Measurements from ENCODE around the gene PML.

PML gene

DNA sequence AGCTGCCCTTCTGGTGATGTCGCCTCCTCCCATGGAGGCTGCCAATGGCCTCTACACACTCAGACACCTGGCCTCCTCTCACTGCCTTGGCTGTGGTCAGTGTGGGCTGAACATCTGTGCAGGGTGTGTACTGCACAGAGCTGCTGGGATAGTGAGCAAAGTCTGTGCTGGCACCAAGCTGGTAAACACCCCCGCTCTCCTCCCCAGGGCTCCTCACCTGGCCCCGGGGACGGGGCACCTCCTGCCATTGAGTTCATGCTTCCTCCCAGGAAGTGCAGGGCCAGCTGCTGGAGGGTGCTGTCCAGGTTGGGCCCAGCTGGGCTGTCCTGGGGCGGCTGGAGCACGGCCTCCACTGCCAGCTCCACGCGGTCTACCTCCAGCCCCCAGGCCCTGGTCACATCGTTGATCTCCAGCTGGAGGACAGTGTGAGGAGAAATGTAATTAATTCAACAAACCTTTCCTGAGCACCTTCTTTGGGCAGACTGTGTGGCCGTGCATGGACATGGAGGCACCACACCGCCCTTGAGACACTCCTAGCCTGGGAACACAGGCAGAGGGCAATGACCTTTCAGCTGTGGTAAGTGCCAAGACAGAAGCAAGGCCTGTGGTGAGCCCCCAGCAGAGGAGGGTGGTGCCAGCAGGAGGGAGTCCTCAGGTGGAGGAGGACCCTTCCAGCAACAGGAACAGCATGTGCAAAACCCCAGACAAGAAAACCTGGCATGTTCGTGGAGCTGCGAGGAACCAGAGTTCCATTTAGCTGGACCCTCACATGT, 9.2 kb upstream of the PML start:
- no peak for DNase-seq

DNA sequence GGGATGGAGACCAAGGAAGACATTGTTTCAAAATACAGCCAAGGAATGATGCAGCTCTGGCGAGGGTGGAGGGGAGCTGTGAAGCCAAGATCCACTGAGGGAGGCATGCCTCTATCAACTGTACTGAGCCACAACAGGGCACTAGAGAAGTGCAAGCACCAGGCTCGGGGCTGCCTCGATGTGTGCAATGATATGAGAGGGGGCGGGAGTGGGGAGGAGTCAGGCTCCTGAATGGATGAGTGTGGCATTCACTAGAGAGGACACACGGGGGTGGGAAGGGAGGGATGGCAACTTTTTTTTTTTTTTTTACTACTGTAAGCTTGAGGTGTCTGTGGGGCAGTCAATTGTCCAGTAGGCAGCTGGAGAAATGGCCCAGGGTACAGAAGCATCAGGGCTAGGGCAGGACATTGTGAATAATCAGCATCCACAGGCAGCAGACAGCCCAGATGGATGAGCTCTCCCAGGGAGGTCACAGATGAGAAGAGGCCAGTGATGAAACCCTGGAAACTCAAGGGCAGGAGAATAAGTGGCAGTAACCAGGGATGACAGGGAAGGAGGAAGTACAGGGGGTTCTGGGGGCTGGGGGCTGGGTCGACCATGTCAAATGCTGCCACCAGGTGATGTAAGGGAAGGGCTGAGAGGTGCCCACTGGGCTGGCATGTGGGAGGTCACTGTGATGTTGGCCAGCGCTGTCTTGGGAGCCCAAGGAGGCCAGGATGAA, 8.3 kb upstream of the PML start:
- no peak for DNase-seq

DNA sequence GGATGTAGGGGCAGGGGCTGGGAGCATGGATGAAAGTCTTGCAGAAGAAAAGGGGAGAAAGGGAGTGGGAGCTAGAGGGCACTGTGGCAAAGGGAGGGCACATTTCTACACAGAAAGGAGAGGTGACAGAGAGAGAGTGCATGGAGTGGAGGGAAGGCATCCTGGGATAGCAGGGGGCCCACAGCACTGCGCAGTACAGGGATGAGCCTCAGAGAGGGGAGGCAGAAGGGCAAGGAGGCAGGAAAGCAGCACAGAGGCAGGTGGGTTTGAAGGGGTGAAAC, 7.8 kb upstream of the PML start:
- DNase-seq = no peak

DNA sequence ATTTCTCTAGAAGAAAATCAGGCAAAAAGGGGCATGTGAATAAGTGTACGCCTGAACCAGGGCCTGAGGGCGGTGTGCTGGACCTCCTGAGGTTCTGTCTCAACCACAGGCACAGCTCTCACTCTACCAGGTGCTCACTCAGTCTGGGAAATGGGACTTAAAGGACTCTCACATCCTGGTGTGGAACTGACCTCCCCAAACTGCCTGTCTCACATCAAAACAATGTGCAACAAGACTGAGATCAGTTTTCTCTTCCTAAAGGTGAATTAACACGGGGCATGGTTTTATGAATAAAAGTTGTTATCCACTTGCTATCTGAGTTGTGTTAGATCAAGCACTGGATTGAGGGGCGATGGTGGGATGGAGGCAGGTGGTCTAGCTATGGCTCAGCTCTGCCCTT, 7.3 kb upstream of the PML start:
- DNase-seq = no peak

DNA sequence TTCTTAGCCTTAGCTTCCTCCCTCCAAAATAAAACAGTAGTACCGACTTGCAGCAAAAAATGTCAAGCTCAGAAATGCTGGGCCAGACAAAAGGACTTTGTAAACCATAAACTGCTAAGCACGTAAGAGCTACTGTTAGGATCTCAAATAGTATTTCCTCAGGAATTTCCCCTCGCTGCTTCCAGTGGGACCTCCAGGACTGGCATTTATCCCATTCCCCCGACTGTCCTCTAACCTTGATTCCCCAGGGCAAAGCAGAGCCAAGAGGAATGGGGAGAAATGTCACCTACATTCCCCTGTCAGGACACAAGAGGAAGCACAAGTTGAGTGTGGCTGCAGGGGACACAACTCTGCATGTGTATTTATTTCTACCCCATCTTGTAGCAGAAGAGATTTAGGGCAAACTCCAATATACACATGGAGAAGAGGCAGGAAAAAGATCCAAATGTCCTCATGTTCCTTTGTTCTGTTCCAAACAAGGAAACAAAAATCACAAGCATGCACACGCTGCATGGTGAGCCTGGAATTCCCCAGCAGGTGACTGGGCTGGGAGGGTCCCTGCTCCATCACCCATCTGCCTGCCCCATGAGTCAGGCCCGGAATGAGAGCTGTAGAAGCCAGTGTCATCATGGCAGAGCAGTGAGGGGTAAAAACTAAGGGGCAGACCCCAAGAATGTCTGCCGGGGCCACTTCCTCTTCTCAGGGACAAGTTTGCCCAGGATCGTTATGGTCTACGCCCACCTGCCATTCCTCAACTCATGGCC, 6.7 kb upstream of the PML start:
- DNase-seq = no peak

DNA sequence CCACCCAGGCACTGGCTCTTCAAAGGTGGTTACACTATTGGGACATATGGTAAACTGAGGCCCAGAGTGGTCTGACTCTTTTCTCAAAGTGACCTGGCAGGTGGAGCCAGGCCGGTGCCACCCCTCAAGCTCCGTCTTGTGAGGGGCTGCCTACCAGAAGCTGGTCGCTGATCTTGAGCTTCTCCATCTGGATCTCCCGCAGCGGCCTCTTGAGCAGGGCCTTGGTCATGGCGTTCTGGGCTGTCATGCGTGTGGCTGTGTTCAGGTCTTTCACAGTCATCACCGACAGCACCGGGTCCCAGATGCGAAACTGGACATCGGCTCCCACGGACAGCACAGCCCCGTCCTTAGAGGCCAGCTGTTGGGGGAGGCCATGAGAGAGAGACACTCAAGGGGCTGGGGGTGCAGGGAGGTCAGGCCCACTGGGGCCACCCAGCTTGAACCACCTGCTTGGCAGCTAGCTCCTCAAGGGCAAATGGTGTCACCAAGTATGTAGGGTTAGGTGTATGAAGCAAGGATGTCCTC, 6.0 kb upstream of the PML start:
- no peak for DNase-seq

DNA sequence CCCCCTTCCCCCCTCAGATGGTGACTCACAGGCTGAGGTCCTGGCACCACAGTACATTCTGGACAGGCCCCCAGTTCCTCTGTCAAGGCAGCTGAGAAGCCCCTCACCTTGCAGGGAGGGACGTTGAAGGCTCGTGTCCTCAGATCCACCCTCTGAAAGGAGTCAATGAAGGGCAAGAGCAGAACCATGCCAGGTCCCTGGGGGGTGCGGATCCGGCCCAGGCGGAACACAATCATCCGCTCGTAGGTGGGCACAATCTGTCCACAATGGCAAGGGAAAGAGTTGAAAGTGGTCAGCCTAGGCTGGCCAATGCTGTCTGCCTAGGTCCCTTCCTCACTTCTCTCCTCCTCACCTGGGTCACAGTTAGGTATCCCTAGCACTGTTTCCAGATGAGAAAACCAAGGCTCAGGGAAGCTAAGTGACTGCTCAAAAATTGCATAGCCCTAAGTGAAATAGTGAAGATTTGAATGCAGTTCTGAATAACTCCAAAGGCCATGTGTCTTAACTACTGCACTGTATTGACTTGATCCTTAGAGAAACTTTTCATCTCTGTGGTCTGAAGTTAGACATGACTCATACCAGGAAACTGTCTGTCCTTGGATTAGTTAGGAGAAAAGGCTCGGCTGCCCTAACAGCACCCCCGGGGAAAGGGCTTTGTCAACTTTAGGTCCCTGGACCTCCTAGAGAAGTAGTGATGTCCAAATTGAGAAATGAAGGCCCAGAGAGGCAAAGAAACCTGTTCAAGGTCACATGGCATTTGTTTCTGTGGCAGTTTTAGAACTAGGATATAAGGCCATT, 5.3 kb upstream of the PML start:
- no peak for DNase-seq

DNA sequence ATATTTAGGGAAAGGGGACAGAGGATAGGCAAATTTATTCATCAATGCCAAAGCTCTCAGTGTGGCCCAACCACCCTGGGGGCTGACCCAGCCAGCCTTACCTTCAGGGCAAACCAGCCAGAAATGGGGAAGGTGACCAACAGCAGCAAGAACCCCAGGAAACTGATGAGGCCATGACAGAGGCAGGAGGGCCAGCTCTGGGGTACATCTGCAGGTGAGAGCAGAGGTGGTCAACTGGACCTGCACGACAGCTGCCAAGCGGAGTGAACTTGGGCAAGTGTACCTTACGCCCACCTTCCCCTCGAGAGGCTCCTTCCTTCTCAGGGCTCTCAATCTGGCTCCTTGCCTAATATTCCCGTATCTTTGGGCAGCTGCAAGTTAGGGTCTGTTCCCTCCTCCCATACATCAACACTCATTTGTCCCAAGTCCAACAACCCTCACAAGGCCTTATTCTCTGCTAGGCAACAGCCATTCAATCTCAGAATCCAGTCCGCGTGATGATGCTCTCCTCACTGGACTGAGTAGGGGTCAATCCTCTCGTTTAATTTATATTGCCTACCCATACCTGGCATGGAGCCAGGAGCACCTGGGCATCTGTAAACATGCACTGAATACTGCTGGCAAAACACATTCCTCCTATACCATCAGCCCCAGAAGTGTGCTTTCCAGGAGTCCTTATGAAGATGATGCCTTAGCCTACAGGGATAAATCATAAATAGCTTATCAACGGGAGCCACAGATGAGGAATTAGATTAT, 4.1 kb upstream of the PML start:
- DNase-seq = no peak

DNA sequence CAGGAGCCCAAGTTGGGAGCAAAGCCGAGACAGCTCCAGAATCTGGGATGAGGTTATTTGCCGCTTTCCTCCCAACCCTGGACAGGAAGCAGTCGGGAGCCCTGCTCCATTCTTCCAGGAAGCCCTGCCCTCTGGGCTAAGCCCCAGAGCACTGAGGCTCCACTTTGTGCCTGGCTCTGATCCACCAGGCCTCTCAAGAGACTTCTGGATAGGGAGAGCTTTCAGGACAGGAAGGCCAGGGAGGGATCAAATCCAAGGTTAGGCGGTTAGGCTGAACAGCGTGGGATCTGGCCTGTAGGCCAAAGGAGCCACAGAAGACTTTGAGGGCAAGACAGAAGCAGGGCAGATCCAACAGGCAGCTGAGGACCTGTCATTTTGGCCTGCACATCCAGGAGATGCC, 3.3 kb upstream of the PML start:
- DNase-seq = no peak

DNA sequence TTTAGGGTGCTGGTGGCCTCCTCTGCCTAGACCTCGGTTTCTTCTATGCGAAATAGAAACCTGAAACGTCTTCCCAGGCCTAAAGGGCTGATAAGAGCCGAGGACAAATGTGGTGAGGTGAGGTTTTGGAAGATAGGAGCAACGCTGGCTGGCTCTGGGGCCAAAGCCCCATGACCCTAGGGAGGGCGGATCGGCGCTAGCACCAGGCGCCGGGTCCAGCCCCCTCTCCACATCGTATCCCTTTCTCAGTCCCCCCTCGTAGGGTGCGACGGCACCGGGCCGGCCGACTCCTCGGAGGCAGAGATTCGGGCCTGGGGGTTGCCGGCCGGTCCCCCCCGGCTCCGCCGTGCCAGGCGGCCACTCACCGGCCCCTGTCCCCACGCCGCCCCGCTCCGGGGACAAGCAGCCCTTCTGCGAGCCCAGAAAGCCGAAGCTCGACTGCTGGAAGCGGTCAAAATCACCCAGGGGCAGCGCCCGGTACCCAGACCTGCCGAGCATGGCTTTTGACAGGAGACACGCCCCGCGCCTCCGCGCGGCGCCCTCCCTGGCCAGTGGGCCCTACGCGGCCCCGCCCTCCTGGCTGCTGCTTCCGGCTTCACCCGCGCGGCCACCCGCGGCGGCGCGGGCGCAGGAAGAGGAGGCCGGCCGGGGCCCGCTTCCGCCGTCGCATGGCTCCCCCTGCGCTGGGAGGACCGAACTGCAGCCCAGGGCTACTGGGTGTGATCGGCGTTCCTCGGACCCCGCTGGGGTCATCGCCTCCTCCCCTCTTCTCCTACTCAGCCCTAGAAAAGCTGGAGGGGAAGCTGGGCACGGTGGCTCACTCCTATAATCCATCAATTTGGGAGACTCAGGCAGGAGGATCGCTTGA, 2.6 kb upstream of the PML start, which contains the start of gene STOML1:
TSS of gene STOML1 (minus strand) at position 570 of the 868 bp plus-strand sequence. CDS start at position 498, 72 bp downstream.
- peak; percentile 85 to 97 (median 90) for DNase-seq

DNA sequence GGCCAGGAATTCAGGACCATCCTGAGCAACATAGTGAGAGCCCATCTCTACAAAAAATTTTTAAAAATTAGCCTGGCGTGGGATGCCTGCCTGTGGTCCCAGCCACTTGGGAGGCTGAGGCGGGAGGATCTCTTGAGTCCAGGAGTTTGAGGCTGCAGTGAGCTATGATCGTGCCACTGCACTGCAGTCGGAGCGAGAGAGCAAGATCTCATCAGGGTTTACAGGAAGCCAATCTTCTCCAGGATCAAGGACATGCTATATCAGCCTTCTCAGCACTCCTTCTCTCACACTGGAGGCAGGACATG, 2.0 kb upstream of the PML start:
- peak in 1 of 5 experiments; percentile 30 for DNase-seq

DNA sequence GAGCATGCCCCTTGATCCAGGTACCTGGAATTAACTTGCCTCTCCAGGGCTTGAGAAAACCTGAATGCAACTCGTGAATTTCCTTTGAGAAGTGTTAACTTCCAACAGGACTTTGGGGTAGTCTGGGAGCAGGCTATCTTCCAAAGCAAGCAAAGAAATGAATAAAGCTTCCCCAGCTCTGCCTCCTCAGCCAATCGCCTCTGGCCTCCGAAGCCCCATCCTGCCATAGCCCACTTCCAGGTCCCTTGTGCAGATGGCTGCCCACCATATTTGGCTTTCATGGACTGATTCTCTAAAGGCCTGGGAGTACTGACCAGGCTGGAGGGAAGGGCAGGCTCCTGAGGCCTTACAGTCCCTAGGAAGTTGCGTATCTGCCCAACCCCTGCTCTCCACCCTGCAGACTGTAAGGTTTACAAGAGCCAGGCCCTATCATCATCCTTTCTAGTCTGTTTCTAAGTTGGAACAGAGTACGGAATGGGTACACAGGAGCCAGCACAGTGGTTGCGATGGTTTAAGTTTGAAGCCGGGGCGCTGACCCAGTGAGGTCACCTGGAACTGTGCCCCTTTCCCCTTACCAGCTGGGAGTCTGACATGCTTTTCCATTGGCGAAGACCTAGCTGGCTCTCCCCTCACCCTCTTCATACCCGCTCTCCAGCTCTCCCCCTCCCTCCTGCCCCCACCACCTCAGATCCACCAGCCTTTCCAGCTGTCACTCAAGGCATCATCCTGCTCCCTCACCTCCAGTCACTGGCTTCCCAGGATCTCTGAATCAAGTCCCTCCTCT, 1.1 kb upstream of the PML start:
- no peak for DNase-seq

DNA sequence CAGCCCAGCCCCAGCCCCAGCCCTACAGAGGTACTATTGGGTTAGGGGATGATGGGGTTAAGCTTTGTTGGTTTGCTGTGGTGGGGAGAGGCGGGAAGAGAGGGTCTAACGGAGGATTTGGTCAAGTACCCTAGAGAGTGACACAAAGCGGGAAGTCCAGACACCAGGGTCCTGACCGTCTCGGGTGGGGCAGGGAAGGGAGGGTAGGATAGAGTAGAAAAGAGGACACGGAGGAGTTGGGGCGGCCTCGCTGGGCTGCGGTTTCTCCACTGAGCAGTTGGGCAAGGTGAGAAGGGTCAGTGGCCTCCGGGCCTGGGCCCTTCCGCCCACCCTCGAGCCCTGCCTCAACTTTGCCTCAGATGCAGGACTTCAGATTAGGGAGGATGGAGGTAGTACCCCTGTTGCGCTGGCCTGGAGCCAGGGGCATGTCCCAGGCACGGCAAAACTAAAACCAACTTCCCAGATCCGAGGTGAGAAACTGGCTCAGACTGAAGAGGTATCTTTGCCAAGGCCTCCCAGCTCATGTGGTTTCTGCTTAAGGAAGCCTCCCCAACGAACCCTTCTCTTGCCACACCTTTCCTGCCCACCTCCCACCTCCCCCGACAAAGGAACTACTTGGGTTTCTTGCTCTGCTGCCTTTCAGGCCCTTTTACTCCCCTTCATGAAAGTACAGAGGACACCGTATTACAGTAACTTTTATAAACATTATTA, 551 bp downstream of the PML start:
- DNase-seq = peak in 1 of 5 experiments; percentile 38

DNA sequence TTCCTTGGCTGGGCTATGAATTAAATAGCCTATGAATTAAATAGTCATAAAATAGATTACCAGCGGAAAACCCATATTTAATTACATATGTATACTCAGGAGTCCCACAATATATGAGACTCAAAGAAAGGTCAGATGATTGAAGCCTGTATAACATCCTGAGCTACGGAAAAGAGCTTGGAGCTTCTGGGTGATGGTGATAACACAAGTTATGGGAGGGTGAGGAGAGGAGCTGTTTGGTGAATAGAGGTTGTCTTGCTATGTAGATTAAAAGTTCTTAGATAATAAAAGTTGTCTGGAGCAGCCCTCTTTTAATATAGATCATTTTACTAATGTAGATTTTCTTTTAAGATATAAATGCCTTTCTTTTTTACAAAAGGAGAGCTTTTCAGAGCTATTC, 1.8 kb downstream of the PML start:
- DNase-seq = no peak

DNA sequence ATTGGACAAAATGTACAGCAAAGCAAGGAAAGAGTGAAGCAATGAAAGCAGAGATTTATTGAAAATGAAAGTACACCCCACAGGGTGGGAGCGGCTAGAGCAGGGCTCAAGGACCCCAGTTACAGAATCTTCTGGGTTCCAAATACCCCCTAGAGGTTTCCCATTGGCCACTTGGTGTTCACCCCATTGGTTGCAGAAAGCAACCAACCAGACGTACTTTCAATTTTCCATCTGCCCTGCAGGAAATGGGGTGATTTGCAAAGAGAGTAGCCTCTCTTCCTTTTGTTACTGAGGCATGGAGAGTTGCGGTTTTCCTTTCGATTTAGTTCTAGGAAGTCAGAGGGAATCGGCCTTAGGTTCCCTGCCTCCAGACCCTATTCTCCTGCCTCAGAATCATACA, 2.4 kb downstream of the PML start:
- DNase-seq = peak in 2 of 5 experiments; percentile 37 to 76

DNA sequence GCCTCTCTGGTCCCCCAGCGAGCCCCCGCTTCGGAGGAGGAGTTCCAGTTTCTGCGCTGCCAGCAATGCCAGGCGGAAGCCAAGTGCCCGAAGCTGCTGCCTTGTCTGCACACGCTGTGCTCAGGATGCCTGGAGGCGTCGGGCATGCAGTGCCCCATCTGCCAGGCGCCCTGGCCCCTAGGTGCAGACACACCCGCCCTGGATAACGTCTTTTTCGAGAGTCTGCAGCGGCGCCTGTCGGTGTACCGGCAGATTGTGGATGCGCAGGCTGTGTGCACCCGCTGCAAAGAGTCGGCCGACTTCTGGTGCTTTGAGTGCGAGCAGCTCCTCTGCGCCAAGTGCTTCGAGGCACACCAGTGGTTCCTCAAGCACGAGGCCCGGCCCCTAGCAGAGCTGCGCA, 3.5 kb downstream of the PML start:
- no peak for DNase-seq

DNA sequence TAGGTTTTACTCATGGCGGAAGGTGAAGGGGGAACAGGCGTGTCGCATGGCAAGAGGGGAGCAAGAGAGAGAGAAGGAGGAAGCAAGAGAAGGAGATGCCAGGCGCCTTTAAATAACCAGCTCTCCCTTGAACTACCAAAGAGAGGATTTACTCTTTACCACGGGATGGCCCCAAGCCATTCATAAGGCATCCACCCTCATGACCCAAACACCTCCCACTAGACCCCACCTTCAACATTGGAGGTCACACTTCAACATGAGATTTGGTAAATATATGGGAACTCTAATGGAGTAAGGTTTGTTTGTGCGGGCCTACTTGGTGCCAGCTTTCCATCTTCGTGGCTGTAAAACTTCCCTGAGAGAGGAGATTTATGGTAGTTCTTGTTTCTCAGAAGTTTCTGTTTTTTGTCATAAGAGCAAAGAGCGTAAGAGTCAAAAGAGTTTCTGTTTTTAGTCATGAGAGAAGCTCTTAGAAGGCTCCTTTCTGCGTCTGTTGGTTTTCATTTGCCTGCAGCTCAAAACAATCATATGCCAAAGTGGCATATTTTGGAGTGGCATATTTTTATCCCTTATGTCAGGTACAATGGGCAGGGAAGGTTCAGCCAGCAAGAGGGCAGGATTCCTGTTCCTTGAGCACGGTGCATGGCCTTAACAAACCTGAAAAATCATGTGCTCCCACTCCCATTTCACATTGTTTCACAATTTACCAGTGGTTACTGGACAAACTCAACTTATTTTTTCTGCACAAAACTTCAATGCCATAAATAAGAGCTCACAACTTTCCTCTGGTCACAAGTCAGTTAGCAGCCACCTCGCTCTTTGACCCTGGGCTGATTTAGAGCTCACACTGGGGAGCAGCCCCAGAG, 12.5 kb downstream of the PML start:
- DNase-seq = peak in 1 of 5 experiments; percentile 67

DNA sequence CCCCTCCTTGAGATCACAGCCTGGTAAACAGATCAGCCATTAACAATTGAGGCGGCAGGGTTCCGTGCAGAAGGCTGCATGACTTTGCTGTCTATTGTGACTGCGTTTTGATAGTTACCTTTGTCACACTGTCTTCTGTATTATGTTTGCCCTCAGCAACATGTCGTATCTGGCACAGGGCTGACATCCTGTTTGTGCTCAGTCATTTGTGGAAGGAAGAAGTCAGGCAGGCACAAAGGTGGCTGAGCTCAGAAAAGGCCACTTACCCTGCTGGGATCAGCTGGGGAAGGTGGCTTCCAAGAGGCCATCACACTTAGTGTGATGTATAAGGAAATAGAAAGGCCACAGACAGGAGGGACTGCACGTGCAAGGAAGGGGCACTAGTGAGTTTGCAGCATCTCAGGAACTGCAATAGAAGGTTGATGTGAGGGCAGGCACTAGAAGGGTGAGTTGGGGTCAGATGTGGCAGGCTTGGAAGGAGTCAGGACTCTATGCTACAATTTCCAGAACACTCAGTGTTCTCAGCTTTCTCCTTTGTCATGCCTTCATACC, 13.4 kb downstream of the PML start:
- DNase-seq = peak in 1 of 5 experiments; percentile 84

All from T-helper 2 cell (primary cell).